HepG2 (cell line): ENCODE results near the gene NCR1. TPM values are rescaled to one million over a fixed set of nuclear protein-coding genes. Genes with fewer than 3 reads are reported as not detected.

Experiments used
- ATAC-seq: fragments of 200-7000 bp; cut with Tn5 transposase; 3 replicates; pipeline ENCODE4 v1.9.1; 2020; ENCODE audit warnings: mild to moderate bottlenecking, moderate library complexity
- BruUV-seq: library from RNA; stranded (reverse); fragments of 400-500 nt; replicated peaks from 2 replicates; lab custom pipeline; 2021; lab: Mats Ljungman, UMichigan
- CTCF ChIA-PET: fragments of 300-600 bp; formaldehyde crosslinking; extraction: SDS; loops from one replicate; lab custom pipeline; 2021; ENCODE audit warnings: low total read pairs, inconsistent platforms, low intra/inter-chr PET ratio; lab: Yijun Ruan, JAX
- POLR2A ChIA-PET: fragments of 350-600 bp; sonication (Branson Sonifier 250); formaldehyde crosslinking; loops from one replicate; lab custom pipeline; 2020; ENCODE audit warnings: antibody characterized with exemption, inconsistent platforms; lab: Yijun Ruan, JAX
- DNase-seq: peaks from one replicate; pipeline ENCODE4 v3.0.0-alpha.2; 2015; ENCODE audit warnings: low spot score
- FAIRE-seq: peaks from 3 replicates; lab custom pipeline; 2011; peaks lifted over from hg19 to GRCh38; lab: Jason Lieb, UNC
- H2AFZ ChIP-seq: one replicate; pipeline ENCODE4 v1.6.1; 2011; ENCODE audit warnings: low read length, inconsistent platforms
- H3K27ac ChIP-seq: fragments of 300-600 bp; 3 replicates; pipeline ENCODE4 v1.8.0; 2011; ENCODE audit warnings: mixed run types, mild to moderate bottlenecking, mixed read lengths, low read length, inconsistent platforms; ENCODE audit not compliant: insufficient read depth; ENCODE audit errors: extremely low read length
- H3K27me3 ChIP-seq, 2 experiments: fragments of 200-600 bp in 1 of 2; 2 replicates in 1 of 2; 3 replicates in 1 of 2; pipeline versions ENCODE4 v1.6.0 to v1.8.0; 2011; ENCODE audit warnings: low read length in 2 of 2, mild to moderate bottlenecking in 2 of 2, moderate library complexity in 2 of 2, inconsistent platforms in 1 of 2; ENCODE audit not compliant: insufficient read depth in 2 of 2, control insufficient read depth in 1 of 2
- H3K36me3 ChIP-seq, 2 experiments: fragments of 200-600 bp in 1 of 2; replicated peaks in 1 of 2; 2 replicates in 1 of 2; 3 replicates in 1 of 2; pipeline versions ENCODE4 v1.5.1 to v1.8.0; 2011; ENCODE audit warnings: low read length in 2 of 2, inconsistent platforms in 1 of 2; ENCODE audit not compliant: insufficient read depth in 2 of 2, control insufficient read depth in 1 of 2
- H3K4me1 ChIP-seq: 2 replicates; pipeline ENCODE4 v1.5.1; 2012; ENCODE audit warnings: low read length, inconsistent platforms; ENCODE audit not compliant: insufficient read depth
- H3K4me2 ChIP-seq: 2 replicates; pipeline ENCODE4 v1.6.0; 2011; ENCODE audit warnings: low read depth, low read length, inconsistent platforms
- H3K4me3 ChIP-seq, 3 experiments: fragments of 200-600 bp in 1 of 3; sonication (generic), shearing (Covaris generic) in 1 of 3; replicated peaks in 1 of 3; 2 replicates each; pipeline ENCODE4 v1.5.1; 2011 to 2016; ENCODE audit warnings: low read length in 3 of 3, inconsistent platforms in 2 of 3, low read depth in 2 of 3, mild to moderate bottlenecking in 2 of 3, control low read depth in 1 of 3, mixed read lengths in 1 of 3; ENCODE audit not compliant: insufficient read depth in 1 of 3
- H3K79me2 ChIP-seq: one replicate; pipeline ENCODE4 v1.6.1; 2011; ENCODE audit warnings: low read length, inconsistent platforms; ENCODE audit not compliant: insufficient read depth
- H3K9ac ChIP-seq: 2 replicates; pipeline ENCODE4 v1.6.0; 2011; ENCODE audit warnings: mild to moderate bottlenecking, low read depth, low read length, inconsistent platforms; ENCODE audit not compliant: insufficient read depth
- H3K9me3 ChIP-seq: 2 replicates; pipeline ENCODE4 v1.5.1; 2012; ENCODE audit warnings: mild to moderate bottlenecking, low read length
- H4K20me1 ChIP-seq: 2 replicates; pipeline ENCODE4 v1.6.0; 2011; ENCODE audit warnings: inconsistent platforms, mild to moderate bottlenecking, low read length, moderate library complexity; ENCODE audit not compliant: insufficient read depth
- HMGXB3 ChIP-seq: sonication (generic); formaldehyde crosslinking; IDR thresholded peaks from 2 replicates; pipeline ENCODE4 v1.4.0; 2020; ENCODE audit warnings: missing genetic modification reagents, borderline replicate concordance
- IRX3 ChIP-seq: sonication (generic); formaldehyde crosslinking; IDR thresholded peaks from 2 replicates; pipeline ENCODE4 v1.8.1; 2023; ENCODE audit warnings: mild to moderate bottlenecking, low read depth, missing genetic modification reagents, borderline replicate concordance
- KDM6A ChIP-seq: IDR thresholded peaks from 2 replicates; pipeline ENCODE4 v1.6.1; 2016; ENCODE audit warnings: low read depth
- KIAA2018 ChIP-seq: sonication (generic); formaldehyde crosslinking; IDR thresholded peaks from 2 replicates; pipeline ENCODE4 v1.5.0; 2020; ENCODE audit warnings: mild to moderate bottlenecking, missing genetic modification reagents, borderline replicate concordance
- NKX3-1 ChIP-seq: sonication (generic); formaldehyde crosslinking; IDR thresholded peaks from 2 replicates; pipeline ENCODE4 v1.5.0; 2020; ENCODE audit warnings: missing genetic modification reagents
- ZNF484 ChIP-seq: sonication (generic); formaldehyde crosslinking; IDR thresholded peaks from 2 replicates; pipeline ENCODE4 v1.5.1; 2020; ENCODE audit warnings: mild to moderate bottlenecking, low read depth, missing genetic modification reagents, borderline replicate concordance
- ZNF710 ChIP-seq: sonication (generic); formaldehyde crosslinking; IDR thresholded peaks from 2 replicates; pipeline ENCODE4 v1.5.0; 2020; ENCODE audit warnings: mild to moderate bottlenecking, missing genetic modification reagents, borderline replicate concordance
- ZNF766 ChIP-seq: sonication (generic); formaldehyde crosslinking; IDR thresholded peaks from 2 replicates; pipeline ENCODE4 v1.5.0; 2020; ENCODE audit warnings: missing genetic modification reagents, borderline replicate concordance
- ZNF83 ChIP-seq: sonication (generic); formaldehyde crosslinking; IDR thresholded peaks from 2 replicates; pipeline ENCODE4 v1.4.0; 2020; ENCODE audit warnings: missing genetic modification reagents, mild to moderate bottlenecking, borderline replicate concordance
- WGBS: methylation state at CpG from one replicate; pipeline ENCODE4 v1.1.6; 2017; ENCODE audit warnings: low lambda C conversion rate; 5-methylcytosine and 5-hydroxymethylcytosine counted together
- in situ Hi-C: cut with HindIII; loops from 2 replicates; pipeline ENCODE4 v1.10.0; 2017; ENCODE audit warnings: low pct_unique_long_range_greater_than_20kb; ENCODE audit not compliant: extremely low pct_ligation_motif_present
- intact Hi-C: fragments of 100-400 bp; cut with micrococcal nuclease; formaldehyde crosslinking; loops from one replicate; pipeline ENCODE4 v1.10.0; 2022; ENCODE audit not compliant: unreplicated experiment
- polyA plus RNA-seq, 8 experiments: library from polyadenylated mRNA; depleted of rRNA in 3 of 8; stranded (reverse) in 7 of 8; unstranded in 1 of 8; fragments of >200 nt; fragmentation: Illumina TruSeq in 4 of 8; extraction: Trizol in 4 of 8; gene quantifications; 2 replicates each; pipeline versions ENCODE4 v1.2.1 to v1.2.3, GENCODE V29; 2011 to 2016; ENCODE audit warnings: low read depth in 4 of 8, missing spikeins in 1 of 8, mixed read lengths in 1 of 8; ENCODE audit not compliant: insufficient read depth in 1 of 8
- total RNA-seq, 5 experiments: library from RNA; depleted of rRNA; stranded (reverse); fragments of >200 nt; fragmentation: Illumina TruSeq; extraction: Trizol; gene quantifications; 2 replicates each; pipeline ENCODE4 v1.2.3, GENCODE V29; 2016; ENCODE audit warnings: low read depth in 1 of 5

The NCR1 gene
- total and polyA plus RNA-seq, 2 of the 13 experiments (the other 11 are each of a cell fraction or from before 2014, with no cell fraction given) = not detected

GRCh38 chr19:54881884-54882283 is 24.1 kb upstream of the NCR1 start:
- CTCF ChIA-PET = interaction anchor here (1.3 kb wide), 1 partner anchor 250 kb away, joined by 3 read pairs; no protein-coding TSS in a partner anchor
- TF ChIP-seq KIAA2018 (no peak), IRX3 (CRISPR knock-in tag) (no peak), HMGXB3 (CRISPR knock-in tag) (no peak), ZNF710 (no peak), NKX3-1 (CRISPR knock-in tag) (no peak), KDM6A (no peak), ZNF83 (CRISPR knock-in tag) (no peak), ZNF484 (CRISPR knock-in tag) (no peak), ZNF766 (no peak)

More at GRCh38 chr19:54881884-54882283, 24.1 kb upstream of the NCR1 start:
- DNase-seq (no peak), ATAC-seq (no peak), FAIRE-seq (no peak)
- Histone ChIP-seq H3K9me3 (no peaks in the 10 kb centered on the region), H4K20me1 (no peaks in the 10 kb centered on the region), H3K9ac (no peak overlapping the region), H3K4me1 (no peaks in the 10 kb centered on the region), H3K4me2 (no peak overlapping the region), H3K36me3 (no peaks in the 10 kb centered on the region), H3K27me3 (peaks cover 4 to 8% of the 10 kb centered on the region in 2 experiments; a peak in 4 of 5 replicates), H2AFZ (no peak overlapping the region), H3K4me3 (no peak overlapping the region), H3K27ac (no peak overlapping the region), H3K79me2 (no peaks in the 10 kb centered on the region)
- BruUV-seq = no TSS peak
- intact Hi-C loops = loop anchor here (5.0 kb wide), 1 partner anchor 250 kb away; no protein-coding TSS in a partner anchor
- POLR2A ChIA-PET = no interaction called here
- WGBS = 36% methylated on average over 3 of the region's 6 CpGs
- in situ Hi-C loops = no loop called here
